GM10248 (cell line): ENCODE measurements around the gene PALLD.

Experiments used
- CTCF ChIA-PET: fragments of 300-600 bp; sonication (Branson Sonifier 250); formaldehyde crosslinking; extraction: SDS; loops from one replicate; lab custom pipeline; 2021; ENCODE audit warnings: antibody characterized with exemption; lab: Yijun Ruan, JAX
- POLR2A ChIA-PET: fragments of 350-650 bp; sonication (Branson Sonifier 250); formaldehyde crosslinking; extraction: SDS; loops from one replicate; lab custom pipeline; 2020; ENCODE audit warnings: antibody characterized with exemption; lab: Yijun Ruan, JAX
- DNase-seq: peaks from one replicate; pipeline ENCODE4 v3.0.0; 2012; ENCODE audit errors: extremely low spot score
- TF ChIP-seq, protein P1 (sequence below): IDR thresholded peaks from 2 replicates; pipeline ENCODE4 v1.5.1; 2012; ENCODE audit warnings: mild to moderate bottlenecking, low read depth; ENCODE audit errors: extremely low read depth, missing control alignments, control extremely low read depth

PALLD gene

DNA sequence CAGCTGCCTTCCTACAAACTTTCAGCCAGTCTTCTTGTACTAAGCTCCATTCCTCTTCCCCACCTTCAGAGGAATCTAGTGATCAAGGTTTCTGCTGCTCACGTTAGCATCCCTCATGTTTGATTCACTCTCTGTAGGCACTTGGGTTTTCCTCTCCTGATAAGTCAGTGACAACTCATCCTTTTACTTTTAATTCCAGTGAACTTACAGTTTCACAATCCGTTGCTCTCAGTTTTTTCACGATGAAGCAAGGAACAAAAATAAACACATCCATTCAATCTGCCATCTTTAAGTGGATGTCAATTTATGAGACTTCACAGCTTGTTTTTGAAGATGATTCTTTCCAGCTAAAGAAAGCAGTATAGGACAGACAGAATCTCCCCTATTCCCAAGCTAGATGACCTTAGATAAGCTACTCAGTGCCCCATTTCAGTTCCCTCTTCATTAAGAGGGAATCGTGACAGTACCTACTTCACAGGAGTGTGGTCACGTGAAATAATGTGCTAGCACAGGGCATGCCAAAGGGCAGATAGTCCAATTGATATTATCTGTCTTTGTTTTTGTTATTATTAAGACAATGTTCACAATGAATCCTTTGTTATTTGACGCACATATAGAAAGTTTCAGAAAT, 234.3 kb downstream of the PALLD start:
- POLR2A ChIA-PET, result no interaction called here
- CTCF ChIA-PET, result interaction anchor here (1.8 kb wide), 1 partner anchor 10 kb away, joined by 3 read pairs; no protein-coding TSS in a partner anchor
- TF ChIP-seq, protein P1, sequence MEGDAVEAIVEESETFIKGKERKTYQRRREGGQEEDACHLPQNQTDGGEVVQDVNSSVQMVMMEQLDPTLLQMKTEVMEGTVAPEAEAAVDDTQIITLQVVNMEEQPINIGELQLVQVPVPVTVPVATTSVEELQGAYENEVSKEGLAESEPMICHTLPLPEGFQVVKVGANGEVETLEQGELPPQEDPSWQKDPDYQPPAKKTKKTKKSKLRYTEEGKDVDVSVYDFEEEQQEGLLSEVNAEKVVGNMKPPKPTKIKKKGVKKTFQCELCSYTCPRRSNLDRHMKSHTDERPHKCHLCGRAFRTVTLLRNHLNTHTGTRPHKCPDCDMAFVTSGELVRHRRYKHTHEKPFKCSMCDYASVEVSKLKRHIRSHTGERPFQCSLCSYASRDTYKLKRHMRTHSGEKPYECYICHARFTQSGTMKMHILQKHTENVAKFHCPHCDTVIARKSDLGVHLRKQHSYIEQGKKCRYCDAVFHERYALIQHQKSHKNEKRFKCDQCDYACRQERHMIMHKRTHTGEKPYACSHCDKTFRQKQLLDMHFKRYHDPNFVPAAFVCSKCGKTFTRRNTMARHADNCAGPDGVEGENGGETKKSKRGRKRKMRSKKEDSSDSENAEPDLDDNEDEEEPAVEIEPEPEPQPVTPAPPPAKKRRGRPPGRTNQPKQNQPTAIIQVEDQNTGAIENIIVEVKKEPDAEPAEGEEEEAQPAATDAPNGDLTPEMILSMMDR, result no peak
- no peak for DNase-seq

DNA sequence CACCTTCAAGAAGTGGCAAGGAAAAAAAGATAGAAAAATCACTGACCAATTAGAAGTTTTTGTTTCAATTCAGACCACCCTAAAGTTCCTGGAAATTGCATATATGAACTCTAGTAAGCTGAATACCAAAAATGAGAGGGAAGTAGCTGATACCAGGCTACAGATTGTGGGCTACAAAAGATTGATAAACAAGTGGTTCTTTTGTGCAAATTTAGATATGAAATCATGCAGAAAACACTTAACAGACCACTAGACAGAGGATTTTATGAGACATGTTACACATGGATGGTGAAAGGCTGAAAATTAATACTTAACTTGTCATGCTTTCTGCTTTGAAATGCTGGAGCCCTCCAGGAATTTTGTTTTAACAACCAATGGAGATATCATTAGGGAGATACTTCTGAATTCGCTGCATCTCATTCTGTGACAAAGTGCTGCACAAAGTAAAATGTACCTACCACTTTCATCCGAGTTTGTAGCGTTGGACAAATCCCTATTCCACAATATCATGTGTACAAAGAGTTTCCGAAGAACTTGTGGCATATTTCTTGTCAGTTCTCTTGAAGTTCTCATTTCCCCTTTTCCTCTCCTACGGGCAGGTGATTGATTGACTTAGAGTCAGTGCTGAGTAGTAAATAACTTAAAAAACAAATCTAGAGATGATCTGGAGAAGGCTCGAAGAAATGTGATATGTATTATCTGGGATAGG, 235.0 kb downstream of the PALLD start:
- no peak for DNase-seq
- ChIA-PET POLR2A (no interaction called here), CTCF (interaction anchor here (0.6 kb wide), 1 partner anchor 121 kb away, joined by 3 read pairs; no protein-coding TSS in a partner anchor)
- TF ChIP-seq, protein P1, result no peak

DNA sequence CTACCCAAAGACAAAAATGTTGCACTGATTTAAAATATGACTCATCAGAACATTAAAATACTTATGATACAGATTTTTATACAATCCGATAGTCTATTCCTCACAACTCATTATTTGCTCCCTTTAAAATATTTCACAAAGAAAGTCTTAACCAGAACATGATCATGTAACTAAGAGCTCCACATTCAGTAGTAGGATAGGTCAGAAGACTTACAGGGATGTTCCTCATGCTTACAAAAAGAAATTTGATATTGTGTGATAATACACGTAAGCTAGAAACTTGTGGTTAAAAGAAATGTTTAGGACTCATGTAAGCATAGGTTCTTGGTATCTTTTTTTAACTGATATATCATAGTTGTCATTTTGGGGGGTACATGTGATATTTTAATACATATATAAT, 235.9 kb downstream of the PALLD start:
- TF ChIP-seq, protein P1, result no peak
- CTCF ChIA-PET, result interaction anchor here (0.6 to 1.1 kb wide), 2 partner anchors 10 to 122 kb away, joined by 3 read pairs; no protein-coding TSS in a partner anchor
- POLR2A ChIA-PET, result no interaction called here
- DNase-seq, result no peak

DNA sequence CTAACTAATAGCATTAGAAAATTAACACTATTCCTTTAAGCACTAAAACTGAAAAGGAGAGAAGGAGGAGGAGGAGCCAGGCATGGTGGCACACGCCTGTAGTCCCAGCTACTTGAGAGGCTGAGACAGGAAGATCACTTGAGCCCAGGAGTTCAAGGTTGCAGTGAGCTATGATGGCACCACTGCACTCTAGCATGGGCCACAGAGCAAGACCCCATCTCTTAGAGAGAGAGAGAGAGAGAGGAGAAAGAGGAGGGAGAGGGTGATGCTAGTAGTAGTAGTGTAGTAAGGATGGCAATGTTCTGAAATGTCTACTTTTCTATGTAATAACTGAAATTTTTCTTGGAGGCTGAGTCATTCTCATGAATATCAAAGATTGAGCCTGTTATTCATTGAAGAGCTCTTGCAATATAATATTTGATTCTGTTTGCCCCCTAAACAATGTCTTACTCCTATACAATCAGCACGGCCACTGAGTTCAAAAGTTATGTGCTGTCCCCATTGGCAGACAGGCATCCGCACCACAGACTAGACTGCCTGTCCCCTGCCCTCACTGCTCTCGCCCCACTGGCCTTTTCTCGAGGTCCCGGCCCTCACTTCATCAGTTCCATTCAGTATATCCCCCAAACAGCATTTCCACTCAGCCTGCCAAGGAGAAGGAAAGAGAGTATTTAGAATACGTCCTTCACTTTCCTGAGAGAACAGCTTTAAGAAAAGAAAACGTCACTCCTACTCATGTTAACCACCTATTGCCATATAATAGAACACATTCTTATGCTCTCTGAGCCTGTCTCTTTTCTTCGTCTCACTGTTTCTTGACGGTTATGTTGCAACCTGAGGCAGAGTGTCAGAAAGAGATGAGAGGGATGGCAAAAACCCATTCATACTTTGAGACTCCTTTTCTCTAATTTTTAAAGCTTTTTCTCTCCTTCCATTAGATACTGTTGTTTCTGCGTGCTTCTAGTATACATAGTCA, 238.1 kb downstream of the PALLD start:
- ChIA-PET CTCF (interaction anchor here (1.5 to 1.6 kb wide), 2 partner anchors 10 to 27 kb away, joined by 4 read pairs; no protein-coding TSS in a partner anchor), POLR2A (no interaction called here)
- TF ChIP-seq, protein P1, result no peak
- DNase-seq, result no peak

DNA sequence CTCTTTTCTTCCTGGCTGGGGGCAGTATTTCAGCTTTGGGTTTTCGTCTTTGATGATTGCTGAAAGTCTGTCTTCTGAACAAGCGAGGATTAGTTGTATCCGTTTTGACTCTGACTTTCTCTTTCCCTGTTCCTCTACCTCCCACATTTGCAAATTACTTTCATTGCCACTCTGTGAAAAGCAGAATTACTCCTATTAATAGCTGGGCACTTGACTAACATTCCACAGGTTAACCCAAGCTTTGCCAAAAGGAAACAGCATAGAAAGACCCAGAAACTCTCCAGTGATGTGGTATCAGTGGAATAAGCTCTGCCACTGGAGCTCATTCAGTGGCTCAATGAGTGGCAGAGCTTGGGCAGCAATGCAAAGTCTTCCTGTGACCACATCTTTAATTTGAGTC, 238.9 kb downstream of the PALLD start:
- ChIA-PET POLR2A (no interaction called here), CTCF (interaction anchor here (1.5 to 1.6 kb wide), 2 partner anchors 9 to 28 kb away, joined by 4 read pairs; no protein-coding TSS in a partner anchor)
- no peak for DNase-seq
- TF ChIP-seq, protein P1, result no peak
